ENCODE measurements around the gene ALG5. TPM values are rescaled to one million over a fixed set of nuclear protein-coding genes. Genes with fewer than 3 reads are reported as not detected.

ALG5 gene
- total and polyA plus RNA-seq, 2 donors: 39.0 to 43.4 TPM

DNA sequence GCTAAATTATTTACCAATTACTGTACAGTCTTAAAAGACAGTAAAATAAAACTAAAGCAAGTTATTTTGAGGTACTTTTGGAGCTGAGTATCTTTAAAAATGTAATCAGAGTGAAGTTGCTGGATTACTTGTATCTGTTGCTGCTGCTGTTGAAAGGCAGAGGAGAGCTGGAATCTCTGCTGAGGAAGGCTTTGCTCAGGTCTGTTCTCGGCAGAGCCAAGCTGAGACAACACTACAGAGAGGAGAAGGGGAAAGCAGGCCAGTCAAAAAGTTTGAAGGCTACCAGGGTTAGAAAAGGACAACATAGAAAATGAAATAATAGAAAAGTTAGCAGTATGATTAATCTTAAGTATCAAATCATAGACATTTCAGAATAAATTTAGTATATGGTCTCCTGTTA lies 11.3 kb upstream of the ALG5 start:
- no peak for DNase-seq (ENCODE audit: extremely low spot score)
- Histone ChIP-seq H3K36me3 (ENCODE audit: insufficient read depth) (peaks cover 2% of the 10 kb centered on the region), H3K4me1 (ENCODE audit: insufficient read depth) (no peaks in the 10 kb centered on the region), H3K27ac (ENCODE audit: low read depth) (no peak overlapping the region), H3K4me3 (ENCODE audit: low read depth, low read length) (no peak overlapping the region)
- WGBS: 75% methylated on average over 1 of the region's 1 CpG

DNA sequence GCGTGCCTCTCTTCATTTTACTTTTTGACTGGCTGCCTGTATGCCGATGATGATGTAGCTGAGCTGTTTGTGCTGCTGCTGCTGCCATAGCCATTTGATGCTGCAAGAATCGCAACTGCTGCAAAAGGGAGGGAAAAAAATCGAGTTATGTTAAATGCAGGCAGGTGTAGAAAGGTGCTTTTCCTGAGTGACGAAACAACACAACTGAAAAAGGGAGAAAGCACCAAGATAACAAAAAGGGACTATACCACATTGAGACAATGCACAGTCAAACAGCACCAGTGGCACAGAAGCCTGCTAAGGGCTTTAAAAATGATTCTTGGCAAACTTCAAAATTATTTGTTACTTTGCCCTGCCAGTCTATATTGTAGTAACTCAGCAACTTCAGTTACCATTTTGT lies 10.6 kb upstream of the ALG5 start:
- 93% methylated on average over 5 of the region's 5 CpGs for WGBS
- Histone ChIP-seq H3K36me3 (ENCODE audit: insufficient read depth) (peaks cover 3% of the 10 kb centered on the region), H3K4me1 (ENCODE audit: insufficient read depth) (no peaks in the 10 kb centered on the region), H3K4me3 (ENCODE audit: low read depth, low read length) (no peak overlapping the region), H3K27ac (ENCODE audit: low read depth) (no peak overlapping the region)
- no peak for DNase-seq (ENCODE audit: extremely low spot score)

DNA sequence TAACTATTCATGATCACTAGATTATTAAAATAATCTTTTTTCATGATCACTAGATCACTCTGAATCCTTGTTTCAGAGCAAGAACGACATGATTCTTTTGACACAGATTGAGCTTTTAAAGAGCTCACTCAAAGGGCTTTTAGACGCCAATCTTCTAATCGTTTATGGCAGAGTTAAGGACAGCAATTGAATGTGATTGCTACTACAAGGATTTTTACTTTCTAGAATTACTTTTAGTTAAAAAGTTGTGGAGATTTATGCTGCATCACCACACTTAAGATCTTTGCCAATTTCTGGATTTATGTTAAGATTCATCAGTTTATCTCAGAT lies 2.7 kb upstream of the ALG5 start:
- Histone ChIP-seq H3K36me3 (ENCODE audit: insufficient read depth) (peaks cover 1% of the 10 kb centered on the region), H3K4me3 (ENCODE audit: low read depth, low read length) (no peak overlapping the region), H3K27ac (ENCODE audit: low read depth) (no peak overlapping the region), H3K4me1 (ENCODE audit: insufficient read depth) (no peaks in the 10 kb centered on the region)
- no peak for DNase-seq (ENCODE audit: extremely low spot score)
- 30% methylated on average over 3 of the region's 3 CpGs for WGBS

DNA sequence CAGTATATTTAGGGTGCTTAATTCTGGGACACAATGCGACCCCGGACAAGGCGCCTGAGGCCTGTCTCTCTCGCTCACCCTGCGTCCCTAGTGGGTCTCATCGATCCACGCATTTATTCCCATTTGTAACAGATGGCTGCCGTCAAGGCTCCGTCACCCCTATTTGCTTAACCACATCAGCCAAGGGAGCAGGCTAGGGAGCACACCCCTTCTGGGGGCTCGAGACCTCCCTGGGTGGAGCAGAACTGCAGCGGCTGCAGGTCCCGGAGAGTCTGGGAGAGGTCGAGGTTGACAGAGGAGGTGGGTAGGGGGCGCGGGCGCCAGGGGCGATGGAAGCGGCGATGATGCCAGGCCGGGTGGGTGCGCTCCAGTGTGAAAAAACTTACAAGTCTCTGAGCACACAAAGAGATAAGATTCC lies 507 bp downstream of the ALG5 start:
- Histone ChIP-seq H3K4me3 (ENCODE audit: low read depth, low read length) (peak overlapping the region; percentile 84), H3K27ac (ENCODE audit: low read depth) (peak overlapping the region; percentile 12), H3K36me3 (ENCODE audit: insufficient read depth) (no peaks in the 10 kb centered on the region), H3K4me1 (ENCODE audit: insufficient read depth) (no peaks in the 10 kb centered on the region)
- 1% methylated on average over 21 of the region's 21 CpGs for WGBS
- no peak for DNase-seq (ENCODE audit: extremely low spot score)

DNA sequence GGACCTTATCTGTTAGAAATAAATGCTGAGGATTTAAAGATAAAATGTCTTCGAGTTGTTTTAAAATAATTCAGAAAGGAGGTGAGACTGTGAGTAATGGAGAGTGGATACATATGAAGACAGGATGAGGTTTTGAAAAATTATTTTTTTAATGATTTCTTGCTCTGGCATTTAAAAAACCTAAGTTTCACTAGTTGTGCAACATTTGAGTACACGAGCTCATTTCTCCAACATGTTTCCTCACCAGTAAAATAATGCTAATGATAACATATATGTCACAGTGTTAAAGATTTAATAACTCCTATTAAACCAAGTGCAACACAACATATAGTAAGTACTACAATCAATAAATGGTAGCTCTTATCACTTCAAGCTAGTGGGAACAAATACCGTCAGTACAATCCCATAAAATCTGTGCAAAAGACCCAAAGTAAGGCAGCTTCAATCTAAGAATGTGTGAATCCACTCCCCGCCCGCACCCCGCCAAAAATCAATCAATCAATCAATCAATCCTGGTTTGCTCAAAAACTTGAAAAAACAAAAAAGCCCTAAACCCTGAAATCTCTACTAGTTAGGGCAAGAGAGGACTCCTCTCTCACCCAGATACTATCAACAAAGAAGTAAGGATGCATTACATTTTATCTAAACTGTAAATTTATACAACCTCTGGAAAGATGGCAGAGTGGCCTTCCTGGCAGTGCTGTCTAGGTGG lies 1.3 kb downstream of the ALG5 start:
- Histone ChIP-seq H3K27ac (ENCODE audit: low read depth) (no peak overlapping the region), H3K36me3 (ENCODE audit: insufficient read depth) (no peaks in the 10 kb centered on the region), H3K4me3 (ENCODE audit: low read depth, low read length) (peak overlapping the region; percentile 84), H3K4me1 (ENCODE audit: insufficient read depth) (no peaks in the 10 kb centered on the region)
- DNase-seq (ENCODE audit: extremely low spot score): no peak
- 52% methylated on average over 6 of the region's 6 CpGs for WGBS

- H3K4me1 ChIP-seq (ENCODE audit: insufficient read depth): no peaks in the 10 kb centered on the region
- WGBS: 88% methylated on average over 4 of the region's 4 CpGs
- H3K36me3 ChIP-seq (ENCODE audit: insufficient read depth): peaks cover 3% of the 10 kb centered on the region
- no peak overlapping the region for H3K4me3 ChIP-seq (ENCODE audit: low read depth, low read length)
- DNase-seq (ENCODE audit: extremely low spot score): no peak
- no peak overlapping the region for H3K27ac ChIP-seq (ENCODE audit: low read depth)
Observed at GRCh38 chr13:36992362-36992761, 6.8 kb downstream of the ALG5 start.

- WGBS: 91% methylated on average over 2 of the region's 2 CpGs
- Histone ChIP-seq H3K4me1 (ENCODE audit: insufficient read depth) (no peaks in the 10 kb centered on the region), H3K27ac (ENCODE audit: low read depth) (no peak overlapping the region), H3K36me3 (ENCODE audit: insufficient read depth) (peaks cover 6% of the 10 kb centered on the region), H3K4me3 (ENCODE audit: low read depth, low read length) (no peak overlapping the region)
- DNase-seq (ENCODE audit: extremely low spot score): no peak
Observed at GRCh38 chr13:36986462-36987240, 12.5 kb downstream of the ALG5 start.

GRCh38 chr13:36981156-36981743 lies 17.9 kb downstream of the ALG5 start:
- no peak overlapping the region for H3K4me3 ChIP-seq (ENCODE audit: low read depth, low read length)
- no peaks in the 10 kb centered on the region for H3K4me1 ChIP-seq (ENCODE audit: insufficient read depth)
- H3K36me3 ChIP-seq (ENCODE audit: insufficient read depth): peaks cover 6% of the 10 kb centered on the region
- H3K27ac ChIP-seq (ENCODE audit: low read depth): no peak overlapping the region
- DNase-seq (ENCODE audit: extremely low spot score): no peak
- 26% methylated on average over 6 of the region's 6 CpGs for WGBS

GRCh38 chr13:36979361-36980050 lies 19.6 kb downstream of the ALG5 start:
- whole genome bisulfite sequencing: 80% methylated on average over 7 of the region's 7 CpGs
- peaks cover 3% of the 10 kb centered on the region for H3K36me3 ChIP-seq (ENCODE audit: insufficient read depth)
- H3K4me1 ChIP-seq (ENCODE audit: insufficient read depth): no peaks in the 10 kb centered on the region
- no peak overlapping the region for H3K4me3 ChIP-seq (ENCODE audit: low read depth, low read length)
- DNase-seq (ENCODE audit: extremely low spot score): no peak
- H3K27ac ChIP-seq (ENCODE audit: low read depth): no peak overlapping the region

GRCh38 chr13:36975172-36975571 lies 24.0 kb downstream of the ALG5 start:
- Histone ChIP-seq H3K27ac (ENCODE audit: low read depth) (no peak overlapping the region), H3K36me3 (ENCODE audit: insufficient read depth) (peaks cover 2% of the 10 kb centered on the region), H3K4me1 (ENCODE audit: insufficient read depth) (no peaks in the 10 kb centered on the region), H3K4me3 (ENCODE audit: low read depth, low read length) (no peak overlapping the region)
- 84% methylated on average over 1 of the region's 1 CpG for WGBS
- DNase-seq (ENCODE audit: extremely low spot score): no peak

DNA sequence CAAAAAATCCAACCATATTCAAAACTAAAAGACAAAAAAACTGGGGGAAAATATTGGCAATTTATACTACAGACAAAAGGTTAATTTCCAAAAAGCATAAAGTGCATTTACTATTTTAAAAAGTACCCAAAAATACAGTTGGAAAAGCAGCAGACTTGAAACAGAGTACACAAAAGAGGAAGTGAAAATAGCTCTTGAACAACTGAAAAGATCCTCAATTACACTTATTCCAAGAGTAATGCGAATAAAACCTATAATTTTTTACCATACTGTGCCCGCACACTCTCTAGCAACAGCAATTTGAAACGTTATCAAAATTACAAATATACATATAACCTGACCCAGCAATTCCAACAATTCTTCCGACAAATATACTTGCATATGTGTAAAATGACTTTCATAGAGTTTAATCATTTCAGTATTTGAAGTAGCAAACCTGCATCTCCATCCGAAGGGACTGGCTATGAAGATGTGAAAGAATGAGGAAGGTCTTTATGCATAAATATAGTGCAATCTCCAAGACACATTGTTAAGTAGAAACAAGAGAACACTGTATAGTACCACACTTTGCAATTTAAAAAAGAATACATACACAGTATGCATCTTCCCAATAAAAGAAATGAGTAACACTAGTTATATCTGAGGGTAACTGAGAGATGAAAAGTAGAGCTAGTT lies 25.4 kb downstream of the ALG5 start:
- H3K4me3 ChIP-seq (ENCODE audit: low read depth, low read length): no peak overlapping the region
- DNase-seq (ENCODE audit: extremely low spot score): no peak
- 97% methylated on average over 5 of the region's 5 CpGs for WGBS
- H3K27ac ChIP-seq (ENCODE audit: low read depth): no peak overlapping the region
- no peaks in the 10 kb centered on the region for H3K4me1 ChIP-seq (ENCODE audit: insufficient read depth)
- peaks cover 2% of the 10 kb centered on the region for H3K36me3 ChIP-seq (ENCODE audit: insufficient read depth)

GRCh38 chr13:36973009-36973408 lies 26.1 kb downstream of the ALG5 start:
- DNase-seq (ENCODE audit: extremely low spot score): no peak
- Histone ChIP-seq H3K36me3 (ENCODE audit: insufficient read depth) (peaks cover 3% of the 10 kb centered on the region), H3K27ac (ENCODE audit: low read depth) (no peak overlapping the region), H3K4me1 (ENCODE audit: insufficient read depth) (no peaks in the 10 kb centered on the region), H3K4me3 (ENCODE audit: low read depth, low read length) (no peak overlapping the region)
- WGBS: 99% methylated on average over 1 of the region's 1 CpG

DNA sequence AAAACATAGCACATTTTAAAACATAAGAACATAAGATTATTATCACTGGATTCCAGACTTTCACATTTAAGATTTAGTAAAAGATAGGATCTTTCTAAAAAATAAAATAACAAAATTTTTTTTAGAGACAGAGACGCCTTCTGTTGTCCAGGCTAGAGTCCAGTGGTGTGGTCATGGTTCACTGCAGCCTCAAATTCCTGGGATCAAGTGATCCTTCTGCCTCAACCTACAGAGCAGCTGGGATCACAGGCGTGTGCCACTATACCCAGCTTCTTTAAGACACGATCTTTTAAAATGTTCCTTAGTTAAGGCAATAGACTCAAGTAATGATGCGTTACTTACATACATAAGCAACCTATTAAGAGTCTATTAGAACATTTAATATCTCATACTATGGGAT lies 32.7 kb downstream of the ALG5 start:
- no peak for DNase-seq (ENCODE audit: extremely low spot score)
- Histone ChIP-seq H3K27ac (ENCODE audit: low read depth) (no peak overlapping the region), H3K36me3 (ENCODE audit: insufficient read depth) (peaks cover 7% of the 10 kb centered on the region), H3K4me1 (ENCODE audit: insufficient read depth) (no peaks in the 10 kb centered on the region), H3K4me3 (ENCODE audit: low read depth, low read length) (no peak overlapping the region)
- WGBS: 96% methylated on average over 4 of the region's 4 CpGs
